NT2/D1 (cell line): Measurements from ENCODE around the gene HSPG2.

Source experiments
- DNase-seq: peaks from one replicate; pipeline ENCODE4 v3.0.0-alpha.2; 2011; ENCODE audit warnings: low read depth, low spot score
- H3K27me3 ChIP-seq: 2 replicates; pipeline ENCODE4 v1.6.0; 2011; ENCODE audit warnings: mild to moderate bottlenecking; ENCODE audit not compliant: insufficient read length, insufficient read depth
- H3K36me3 ChIP-seq: 2 replicates; pipeline ENCODE4 v1.6.1; 2011; ENCODE audit warnings: mild to moderate bottlenecking, low read length, mixed read lengths; ENCODE audit not compliant: insufficient read depth, insufficient read length
- H3K4me1 ChIP-seq: 2 replicates; pipeline ENCODE4 v1.5.1; 2011; ENCODE audit not compliant: insufficient read depth, insufficient read length
- H3K4me3 ChIP-seq: 2 replicates; pipeline ENCODE4 v1.5.1; 2011; ENCODE audit warnings: low read depth; ENCODE audit not compliant: insufficient read length
- H3K9ac ChIP-seq: 2 replicates; pipeline ENCODE4 v1.6.0; 2011; ENCODE audit warnings: low read depth; ENCODE audit not compliant: insufficient read length
- H3K9me3 ChIP-seq: 2 replicates; pipeline ENCODE4 v1.5.1; 2011; ENCODE audit warnings: mild to moderate bottlenecking, low read length; ENCODE audit not compliant: insufficient read depth
- SUZ12 ChIP-seq: IDR thresholded peaks from 2 replicates; pipeline ENCODE4 v1.6.1; 2011; ENCODE audit not compliant: insufficient read length, insufficient read depth; ENCODE audit errors: extremely low read depth
- YY1 ChIP-seq: IDR thresholded peaks from 2 replicates; pipeline ENCODE4 v1.6.1; 2011; ENCODE audit not compliant: insufficient read length, insufficient read depth
- ZNF274 ChIP-seq: IDR thresholded peaks from 2 replicates; pipeline ENCODE4 v1.6.1; 2011; ENCODE audit warnings: mild to moderate bottlenecking, low read depth, low read length

HSPG2 gene

DNA sequence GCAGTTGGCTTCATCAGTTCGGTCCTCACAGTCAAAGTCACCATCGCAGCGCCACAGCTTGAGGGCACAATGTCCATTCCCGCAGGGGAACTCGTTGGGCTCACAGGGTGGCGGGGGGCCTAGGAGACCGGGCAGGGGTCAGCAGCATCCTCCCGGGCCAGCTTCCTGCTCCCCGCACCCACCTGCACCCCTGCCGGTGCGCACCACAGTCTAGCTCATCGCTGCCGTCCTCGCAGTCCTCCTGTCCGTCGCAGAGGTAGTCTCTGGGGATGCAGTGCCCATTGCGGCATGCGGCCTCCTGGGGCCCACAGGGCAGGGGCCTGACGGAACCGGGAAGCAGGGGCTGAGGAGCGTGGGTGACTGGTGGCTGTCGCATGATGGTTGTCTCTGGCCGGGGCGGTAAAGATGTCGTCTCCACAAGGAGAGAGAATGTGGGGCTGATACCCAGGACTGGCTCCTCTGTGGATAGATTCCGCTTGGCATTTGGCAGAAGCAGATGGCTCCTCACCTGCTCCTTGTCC is 49.8 kb downstream of the HSPG2 start:
- H3K9ac ChIP-seq: no peak overlapping the region
- no peak for DNase-seq
- no peak for TF ChIP-seq ZNF274
- no peak for TF ChIP-seq SUZ12
- no peak for TF ChIP-seq YY1
- H3K4me1 ChIP-seq: no peaks in the 10 kb centered on the region
- no peaks in the 10 kb centered on the region for H3K9me3 ChIP-seq
- no peak overlapping the region for H3K4me3 ChIP-seq
- H3K27me3 ChIP-seq: no peaks in the 10 kb centered on the region
- peaks cover 83% of the 10 kb centered on the region for H3K36me3 ChIP-seq

DNA sequence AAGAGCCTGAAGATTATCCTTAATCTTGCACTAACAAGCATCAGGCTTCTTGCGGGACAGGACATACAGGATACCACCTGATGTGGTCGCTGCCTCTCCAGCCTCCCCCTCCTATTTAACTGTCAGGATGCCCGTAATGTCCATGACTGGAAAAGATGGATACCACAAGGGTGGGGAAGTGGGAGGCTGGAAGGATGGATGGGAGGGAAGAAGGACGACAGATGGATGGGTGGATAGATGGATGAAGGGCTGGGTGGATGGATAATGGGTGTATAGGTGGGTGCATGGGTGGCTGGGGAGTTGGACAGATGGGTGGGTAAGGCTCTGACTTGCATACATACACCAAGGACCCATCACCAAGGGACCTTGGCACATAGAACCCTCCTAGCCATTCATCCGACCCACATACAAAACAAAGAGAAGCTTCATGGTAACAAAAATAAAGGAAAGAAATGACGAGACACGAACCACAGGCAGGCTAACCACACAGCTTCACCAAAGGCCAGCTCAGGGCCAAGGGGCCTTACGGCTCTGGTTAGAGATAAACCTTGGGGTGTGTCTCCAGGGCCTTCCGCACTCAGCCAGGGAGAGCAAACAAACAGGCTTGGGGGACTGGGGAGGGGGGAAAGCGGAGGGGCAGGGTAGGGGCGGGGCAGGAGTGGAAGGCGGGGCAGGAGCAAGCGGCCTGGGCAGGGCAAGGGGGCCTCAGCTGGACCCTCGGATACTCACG is 50.5 kb downstream of the HSPG2 start:
- Histone ChIP-seq H3K27me3 (no peaks in the 10 kb centered on the region), H3K4me1 (no peaks in the 10 kb centered on the region), H3K9me3 (no peaks in the 10 kb centered on the region), H3K36me3 (peaks cover 85% of the 10 kb centered on the region), H3K9ac (no peak overlapping the region), H3K4me3 (no peak overlapping the region)
- TF ChIP-seq YY1: no peak
- TF ChIP-seq SUZ12: no peak
- no peak for TF ChIP-seq ZNF274
- no peak for DNase-seq

DNA sequence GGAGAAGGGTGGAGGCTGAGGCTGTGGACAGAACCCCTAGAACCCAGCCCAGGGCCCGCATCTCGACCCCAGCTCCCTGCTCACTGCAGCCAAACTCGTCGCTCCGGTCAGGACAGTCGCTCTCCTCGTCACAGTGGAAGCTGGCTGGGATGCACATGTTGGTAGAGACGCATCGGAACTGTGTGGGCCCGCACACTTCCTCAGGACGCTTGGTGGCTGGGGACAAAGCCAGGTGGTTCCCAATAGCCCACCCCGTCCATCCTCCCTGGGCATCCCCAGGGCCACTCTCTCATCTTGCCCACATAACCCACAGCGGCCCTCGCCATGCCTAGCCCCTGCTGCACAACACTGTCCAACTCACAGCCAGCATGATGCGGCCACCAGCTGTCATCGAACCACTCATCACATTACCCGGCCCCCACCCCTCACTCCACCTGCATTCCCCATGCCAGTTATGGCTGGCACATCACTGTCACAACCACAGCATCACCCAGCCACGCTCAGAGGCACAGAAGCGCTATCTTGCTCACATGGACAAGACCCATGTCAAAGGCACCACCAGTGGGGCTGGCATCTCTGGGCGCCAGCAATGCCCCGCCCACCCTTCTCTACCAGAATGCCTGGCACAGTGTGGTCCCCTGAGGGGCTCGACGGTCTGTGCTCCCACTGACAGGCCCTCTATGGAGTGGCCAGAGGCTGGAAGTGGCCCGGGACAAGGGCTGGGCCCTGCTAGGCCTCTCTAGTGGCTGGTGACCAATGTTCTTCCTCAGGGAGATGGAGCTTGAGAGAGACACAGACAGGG is 51.7 kb downstream of the HSPG2 start:
- DNase-seq: no peak
- H3K9ac ChIP-seq: no peak overlapping the region
- H3K9me3 ChIP-seq: no peaks in the 10 kb centered on the region
- H3K36me3 ChIP-seq: peaks cover 84% of the 10 kb centered on the region
- H3K27me3 ChIP-seq: no peaks in the 10 kb centered on the region
- TF ChIP-seq SUZ12: no peak
- TF ChIP-seq YY1: no peak
- no peak for TF ChIP-seq ZNF274
- H3K4me3 ChIP-seq: no peak overlapping the region
- no peaks in the 10 kb centered on the region for H3K4me1 ChIP-seq

DNA sequence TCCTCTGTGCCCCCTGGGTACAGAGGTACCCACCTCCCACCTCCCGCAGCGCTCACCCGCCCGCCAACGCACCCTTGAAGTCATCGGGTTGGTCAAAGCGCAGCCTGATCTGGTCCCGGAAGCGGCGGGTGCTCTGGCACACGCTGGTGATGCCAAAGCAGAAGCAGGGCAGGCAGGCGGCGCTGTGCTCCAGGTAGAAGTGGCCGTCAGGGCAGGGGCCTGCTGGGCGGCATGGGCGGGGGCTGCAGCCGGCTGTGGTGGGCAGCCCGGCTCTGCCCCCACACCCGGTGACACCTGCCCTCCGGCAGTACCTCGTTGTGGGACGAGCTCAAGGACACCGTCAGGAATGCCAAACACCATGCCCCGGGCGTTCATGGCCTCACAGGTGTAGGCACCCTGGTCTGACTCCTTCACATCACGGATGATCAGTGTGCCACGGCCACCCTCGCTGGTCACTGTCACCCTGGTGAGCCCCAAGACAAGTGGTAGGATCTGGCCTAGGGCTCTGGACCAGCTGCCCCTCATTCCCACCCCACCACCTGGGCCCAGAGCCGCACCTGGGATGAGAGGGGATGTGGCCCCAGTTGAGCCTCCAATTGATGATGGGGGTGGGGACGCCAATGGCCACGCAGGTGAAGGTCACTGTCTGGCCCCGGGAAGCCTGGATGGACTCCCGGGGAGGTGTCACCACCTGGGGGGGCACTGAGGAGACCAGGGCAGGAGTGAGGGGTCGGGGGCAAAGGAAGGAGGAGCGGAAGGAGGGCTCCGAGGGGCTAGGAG is 52.5 kb downstream of the HSPG2 start:
- no peak for DNase-seq
- Histone ChIP-seq H3K4me1 (no peaks in the 10 kb centered on the region), H3K36me3 (peaks cover 88% of the 10 kb centered on the region), H3K27me3 (no peaks in the 10 kb centered on the region), H3K9ac (no peak overlapping the region), H3K4me3 (no peak overlapping the region), H3K9me3 (no peaks in the 10 kb centered on the region)
- TF ChIP-seq YY1: no peak
- TF ChIP-seq SUZ12: no peak
- no peak for TF ChIP-seq ZNF274

DNA sequence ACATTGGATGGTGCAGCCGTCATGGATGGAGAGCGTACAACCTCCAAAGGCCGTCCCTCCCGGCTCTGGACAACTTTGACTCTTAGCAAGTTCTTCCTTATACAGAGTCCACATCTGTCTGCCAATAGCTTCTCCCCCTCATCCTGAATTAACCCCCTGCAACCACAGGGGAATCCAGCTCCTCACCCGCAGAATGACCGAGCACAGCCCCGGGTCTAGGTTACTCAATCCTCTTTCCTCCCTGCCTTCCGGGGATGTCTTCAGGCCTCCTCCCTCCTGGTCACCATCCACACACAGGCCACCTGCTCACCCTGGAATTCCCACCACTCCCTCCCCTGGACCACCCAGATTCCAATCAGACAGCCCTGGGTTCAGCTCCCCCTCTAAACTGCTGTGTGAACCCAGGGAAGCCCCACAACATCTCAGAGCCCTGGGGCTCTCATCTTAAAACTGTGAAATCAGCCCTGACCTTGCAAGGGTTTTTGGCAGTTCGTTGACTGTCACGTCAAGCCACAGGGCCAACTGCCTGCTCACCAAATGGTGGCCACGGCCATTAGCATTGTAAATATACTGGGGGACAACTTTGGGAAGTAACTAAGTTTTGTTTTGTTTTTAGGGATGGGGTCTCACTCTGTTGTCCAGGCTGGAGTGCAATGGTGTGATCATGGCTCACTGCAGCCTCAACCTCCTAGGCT is 54.2 kb downstream of the HSPG2 start:
- Histone ChIP-seq H3K9ac (no peak overlapping the region), H3K4me1 (no peaks in the 10 kb centered on the region), H3K27me3 (no peaks in the 10 kb centered on the region), H3K9me3 (no peaks in the 10 kb centered on the region), H3K36me3 (peaks cover 87% of the 10 kb centered on the region), H3K4me3 (no peak overlapping the region)
- no peak for DNase-seq
- TF ChIP-seq SUZ12 (no peak), YY1 (no peak), ZNF274 (no peak)

DNA sequence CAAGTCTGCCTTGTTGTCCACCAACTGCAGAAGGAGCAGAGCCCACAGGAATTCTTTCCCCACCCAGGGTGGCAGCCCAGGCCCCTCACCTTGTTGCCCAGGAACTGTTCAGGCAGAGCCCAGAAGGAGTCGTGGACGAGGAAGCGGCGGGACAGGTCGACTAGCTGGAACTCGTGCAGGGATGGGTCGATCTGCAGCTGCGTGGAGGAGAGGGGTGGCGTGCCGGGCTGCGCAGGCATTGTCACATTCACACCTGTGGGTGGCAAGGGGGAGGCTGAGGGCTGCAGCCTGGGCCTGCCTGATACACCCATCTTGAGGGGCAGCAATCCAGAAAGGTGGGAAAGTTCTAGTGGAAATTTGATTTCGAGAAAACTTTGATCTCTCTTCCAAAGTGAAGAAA is 55.9 kb downstream of the HSPG2 start:
- H3K9me3 ChIP-seq: no peaks in the 10 kb centered on the region
- no peak overlapping the region for H3K4me3 ChIP-seq
- no peak overlapping the region for H3K9ac ChIP-seq
- no peaks in the 10 kb centered on the region for H3K27me3 ChIP-seq
- no peak for TF ChIP-seq ZNF274
- H3K4me1 ChIP-seq: no peaks in the 10 kb centered on the region
- DNase-seq: no peak
- peaks cover 84% of the 10 kb centered on the region for H3K36me3 ChIP-seq

DNA sequence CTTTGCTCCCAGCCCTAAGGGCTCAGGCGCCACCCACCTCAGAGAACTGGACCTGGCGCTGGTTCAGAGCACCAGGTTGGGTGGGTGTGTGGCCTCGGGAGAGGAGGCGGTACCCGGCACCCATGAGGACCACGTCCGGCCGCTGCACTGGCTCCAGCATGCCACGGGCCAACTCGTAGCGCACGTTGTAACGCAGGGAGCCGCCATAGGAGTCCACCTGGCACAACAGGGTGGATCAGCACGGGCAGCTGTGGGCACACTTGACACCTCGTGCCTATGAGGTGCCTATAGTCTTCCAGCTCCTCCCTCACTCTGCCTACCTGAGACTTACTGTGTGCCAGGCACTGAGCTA is 56.5 kb downstream of the HSPG2 start:
- no peak overlapping the region for H3K9ac ChIP-seq
- peaks cover 84% of the 10 kb centered on the region for H3K36me3 ChIP-seq
- DNase-seq: no peak
- no peaks in the 10 kb centered on the region for H3K9me3 ChIP-seq
- H3K27me3 ChIP-seq: no peaks in the 10 kb centered on the region
- no peak overlapping the region for H3K4me3 ChIP-seq
- TF ChIP-seq YY1 (no peak), SUZ12 (no peak), ZNF274 (no peak)
- H3K4me1 ChIP-seq: no peaks in the 10 kb centered on the region
